Choroid plexus epithelial cell (primary cell): Measurements from ENCODE around the gene NOP14.

Experiments
- DNase-seq: peaks from one replicate; pipeline ENCODE4 v3.0.0-alpha.2; 2010; ENCODE audit warnings: low read depth
- H3K4me3 ChIP-seq: 2 replicates; pipeline ENCODE4 v1.5.1; 2011; ENCODE audit warnings: low read depth, mild to moderate bottlenecking, control low read depth, low read length, moderate library complexity
- CTCF ChIP-seq: conservative IDR thresholded peaks from 2 replicates; pipeline ENCODE4 v1.5.1; 2011; ENCODE audit warnings: low read depth, mild to moderate bottlenecking, control low read depth, inconsistent platforms, low read length, moderate library complexity

Gene NOP14

GRCh38 chr4:2977211-2978088 lies 14.2 kb upstream of the NOP14 start:
- no peak for TF ChIP-seq CTCF
- no peak overlapping the region for H3K4me3 ChIP-seq
- DNase-seq = peak; percentile 53

- no peak overlapping the region for H3K4me3 ChIP-seq
- DNase-seq = no peak
- no peak for TF ChIP-seq CTCF
Measured at GRCh38 chr4:2971275-2971674, 8.1 kb upstream of the NOP14 start.

- TF ChIP-seq CTCF = no peak
- H3K4me3 ChIP-seq = no peak overlapping the region
- peak; percentile 62 for DNase-seq
Measured at GRCh38 chr4:2968381-2968780, 5.2 kb upstream of the NOP14 start.

GRCh38 chr4:2965262-2965661 lies 2.1 kb upstream of the NOP14 start:
- no peak for TF ChIP-seq CTCF
- H3K4me3 ChIP-seq = no peak overlapping the region
- no peak for DNase-seq

- peak overlapping the region; percentile 96 for H3K4me3 ChIP-seq
- no peak for TF ChIP-seq CTCF
- DNase-seq = no peak
Measured at GRCh38 chr4:2964706-2965258, 1.6 kb upstream of the NOP14 start.

GRCh38 chr4:2963966-2964471 lies 813 bp upstream of the NOP14 start:
- peak; percentile 4 for TF ChIP-seq CTCF
- H3K4me3 ChIP-seq = peak overlapping the region; percentile 96
- DNase-seq = peak; percentile 59
